GM19324 (cell line): ENCODE measurements around the gene DIP2C.
"Not testable (repeated sequence)": the region's sequence is repeated elsewhere in the genome, so short reads cannot be mapped to it uniquely, and the experiment has no call there.

Experiments
- ATAC-seq: cut with Tn5 transposase; IDR thresholded peaks from one replicate; pipeline ENCODE4 v1.9.1; 2021; ENCODE audit warnings: mild to moderate bottlenecking, moderate library complexity; ENCODE audit not compliant: unreplicated experiment, low FRiP score

The DIP2C gene

DNA sequence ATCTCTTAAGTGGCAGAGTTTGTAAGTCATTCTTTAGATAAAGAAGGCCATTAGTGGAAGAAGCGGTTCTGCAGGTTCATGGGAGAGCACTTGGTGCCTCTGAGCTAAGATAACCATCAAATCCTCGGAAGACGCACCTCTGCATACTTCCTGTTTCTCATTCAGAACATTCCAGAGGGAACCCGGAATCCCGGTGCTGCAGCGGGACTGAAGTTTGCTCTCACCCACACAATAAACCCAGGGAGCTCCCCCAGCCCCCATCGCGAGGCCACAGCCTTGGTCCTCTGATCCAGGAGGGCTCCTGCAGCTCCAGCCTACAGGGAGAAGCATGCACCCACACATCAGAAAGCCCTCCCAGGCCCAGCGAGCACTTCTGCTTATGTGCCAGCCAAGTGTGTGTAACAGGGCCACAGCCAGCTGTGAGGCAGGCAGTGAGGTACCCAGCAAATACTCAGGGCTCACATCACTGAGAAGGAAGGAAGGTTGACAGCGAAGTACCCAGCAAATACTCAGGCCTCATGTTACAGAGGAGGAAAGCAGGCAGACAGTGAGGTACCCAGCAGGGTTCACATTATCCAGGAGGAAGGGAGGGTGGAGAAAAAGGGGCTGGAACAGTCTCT, 142.4 kb downstream of the DIP2C start:
- no peak for ATAC-seq

GRCh38 chr10:546451-546850, 143.0 kb downstream of the DIP2C start:
- no peak for ATAC-seq

GRCh38 chr10:543862-544822, 145.3 kb downstream of the DIP2C start:
- ATAC-seq: no peak

GRCh38 chr10:543131-543530, 146.3 kb downstream of the DIP2C start:
- no peak for ATAC-seq

DNA sequence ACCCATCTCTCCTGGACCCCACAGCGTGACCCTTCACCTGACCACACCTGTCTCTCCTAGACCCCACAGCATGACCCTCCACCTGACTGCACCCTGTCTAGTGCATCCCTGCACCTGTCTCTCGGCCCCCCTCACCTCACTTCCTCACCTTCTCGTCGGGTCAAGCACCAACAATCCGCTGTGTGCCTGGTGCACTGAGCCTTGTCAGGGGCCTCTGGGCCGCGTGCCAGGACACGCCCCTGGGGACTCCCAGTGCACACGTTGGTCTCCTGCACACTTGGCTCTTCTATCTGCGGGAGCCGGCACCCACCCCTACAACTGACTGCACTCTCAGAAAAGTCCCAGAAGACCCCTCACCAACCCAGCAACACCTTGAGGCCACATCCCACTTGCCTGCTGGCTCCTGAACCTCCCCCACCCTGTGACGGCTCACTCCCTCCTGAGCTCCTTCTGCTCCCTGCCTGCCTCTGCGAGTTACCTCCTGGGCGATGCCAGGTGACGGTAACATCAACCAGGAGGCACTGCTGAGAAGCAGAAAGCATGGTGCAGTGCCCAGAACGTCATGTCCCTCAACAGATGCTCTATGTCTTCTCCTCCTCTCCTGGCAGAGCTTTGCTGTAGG, 147.6 kb downstream of the DIP2C start:
- no peak for ATAC-seq

- ATAC-seq: no peak
Measured at GRCh38 chr10:541041-541440, 148.4 kb downstream of the DIP2C start.

DNA sequence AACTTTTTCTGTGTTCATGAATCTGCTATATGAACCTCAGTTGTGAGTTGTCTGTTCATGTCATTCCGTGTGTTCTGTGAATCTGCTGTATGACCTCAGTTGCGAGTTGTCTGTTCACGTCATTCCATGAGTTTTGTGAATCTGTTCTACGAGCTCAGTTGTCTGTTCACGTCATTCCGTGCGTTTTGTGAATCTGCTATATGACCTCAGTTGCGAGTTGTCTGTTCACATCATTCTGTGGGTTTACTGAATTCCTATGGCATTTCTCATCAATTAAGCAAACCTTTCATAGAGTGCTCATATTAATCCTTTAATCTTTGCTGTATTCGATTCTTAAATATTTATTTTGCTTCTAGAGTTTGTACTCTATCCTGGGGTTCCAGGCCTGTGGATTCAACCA, 150.6 kb downstream of the DIP2C start:
- ATAC-seq: no peak

GRCh38 chr10:536935-537334, 152.5 kb downstream of the DIP2C start:
- ATAC-seq: no peak

DNA sequence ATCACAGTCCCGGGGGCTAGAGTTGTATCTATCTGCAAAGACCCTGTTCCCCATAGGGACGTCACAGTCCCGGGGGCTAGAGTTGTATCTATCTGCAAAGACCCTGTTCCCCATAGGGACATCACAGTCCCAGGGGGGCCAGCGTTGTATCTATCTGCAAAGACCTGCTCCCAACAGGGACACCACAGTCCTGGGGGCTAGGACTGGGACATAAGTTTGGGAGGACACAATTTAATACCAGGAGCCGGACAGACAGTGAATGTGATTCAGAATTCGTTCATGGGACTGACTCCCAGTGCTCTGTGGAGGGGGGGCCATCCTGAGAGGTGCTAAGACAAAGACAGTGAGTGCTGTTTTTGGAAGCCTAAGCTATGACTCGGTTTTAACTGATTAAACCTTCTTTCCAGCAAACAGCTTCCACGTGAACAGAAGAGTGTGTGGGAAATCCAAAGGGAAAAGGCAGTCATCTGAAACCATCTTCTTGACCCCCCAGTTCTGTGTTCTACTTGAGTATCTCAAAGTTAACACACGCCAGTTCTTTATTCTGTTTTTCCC, 153.0 kb downstream of the DIP2C start:
- no peak for ATAC-seq

GRCh38 chr10:535952-536351, 153.5 kb downstream of the DIP2C start:
- ATAC-seq: no peak

- ATAC-seq: no peak
Measured at GRCh38 chr10:535051-535450, 154.4 kb downstream of the DIP2C start.

DNA sequence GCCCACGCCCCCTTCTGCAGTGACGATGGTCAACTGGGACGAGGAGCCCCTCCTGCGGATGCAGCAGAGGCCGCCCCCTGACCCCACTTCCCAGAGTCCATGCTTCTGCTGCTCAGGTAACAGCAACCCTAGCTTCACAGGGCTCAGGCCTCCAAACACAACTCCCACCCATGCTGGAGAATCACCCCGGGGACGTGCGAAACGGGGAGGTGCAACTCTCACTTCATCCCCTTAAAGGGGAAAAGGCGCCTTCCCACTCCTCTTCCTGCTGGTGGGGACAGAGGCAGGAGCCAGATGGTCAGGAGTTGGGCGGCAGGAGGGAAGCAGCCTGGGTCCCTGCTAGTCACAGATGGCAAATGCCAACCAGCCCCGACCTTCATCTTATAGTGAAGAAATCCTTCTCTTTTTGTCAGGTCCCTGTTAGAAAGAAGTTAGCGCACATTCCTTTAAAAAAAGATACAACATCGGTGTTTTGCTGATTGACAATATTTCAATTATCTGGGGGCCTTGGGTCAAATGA, 155.4 kb downstream of the DIP2C start:
- ATAC-seq: no peak

DNA sequence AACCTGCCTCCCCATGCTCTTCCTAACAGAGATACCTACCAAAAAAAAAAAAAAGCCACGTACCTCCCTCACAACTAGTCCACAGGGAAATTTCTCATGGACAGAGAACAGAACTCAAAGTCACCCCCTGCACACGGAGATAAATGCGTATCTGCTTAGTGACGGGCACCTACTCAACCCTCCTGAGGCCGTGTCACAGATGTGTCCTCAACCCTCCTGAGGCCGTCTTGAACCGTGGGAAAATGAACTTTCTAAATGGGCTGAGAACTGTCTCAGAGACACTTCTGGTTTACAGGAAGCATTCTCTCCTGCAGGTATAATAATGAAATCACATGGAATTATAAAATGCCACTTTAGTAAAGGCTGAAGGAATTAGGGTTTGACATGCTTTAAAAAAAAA, 155.9 kb downstream of the DIP2C start:
- no peak for ATAC-seq

- no peak for ATAC-seq
Measured at GRCh38 chr10:533186-533585, 156.3 kb downstream of the DIP2C start.

DNA sequence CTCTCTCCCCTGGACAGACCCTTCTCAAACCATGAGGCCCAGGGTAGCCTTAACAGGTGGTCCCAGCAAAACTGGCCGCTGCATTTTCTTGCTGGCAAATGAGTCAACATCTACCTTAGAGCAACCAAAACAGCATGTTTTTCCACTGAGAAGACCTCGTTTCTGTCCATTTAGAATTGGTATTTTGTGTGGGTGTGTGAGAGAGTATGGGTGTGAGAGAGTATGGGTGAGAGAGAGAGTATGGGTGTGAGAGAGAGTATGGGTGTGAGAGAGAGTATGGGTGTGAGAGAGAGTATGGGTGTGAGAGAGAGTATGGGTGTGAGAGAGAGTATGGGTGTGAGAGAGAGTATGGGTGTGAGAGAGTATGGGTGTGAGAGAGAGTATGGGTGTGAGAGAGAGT, 157.1 kb downstream of the DIP2C start:
- ATAC-seq: not testable (repeated sequence)

DNA sequence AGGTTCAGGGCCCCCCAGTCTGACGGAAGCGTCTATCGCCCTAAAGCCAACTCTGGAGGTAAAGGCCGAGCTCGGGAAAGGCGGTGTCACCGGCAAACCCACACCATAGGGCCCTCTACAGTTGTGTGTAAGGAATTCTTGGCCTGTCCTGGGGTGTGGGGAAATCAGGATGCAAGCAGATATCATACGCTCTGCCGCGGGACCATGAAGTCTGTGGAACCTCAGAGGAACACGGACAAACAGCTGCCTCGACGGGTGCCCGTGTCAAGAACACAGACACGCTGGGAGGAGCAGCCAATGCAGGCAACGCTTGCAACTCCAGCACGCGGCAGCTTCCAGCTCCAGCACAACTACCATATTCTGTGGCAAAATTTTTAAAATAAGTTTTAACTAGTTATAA, 157.9 kb downstream of the DIP2C start:
- ATAC-seq: no peak

DNA sequence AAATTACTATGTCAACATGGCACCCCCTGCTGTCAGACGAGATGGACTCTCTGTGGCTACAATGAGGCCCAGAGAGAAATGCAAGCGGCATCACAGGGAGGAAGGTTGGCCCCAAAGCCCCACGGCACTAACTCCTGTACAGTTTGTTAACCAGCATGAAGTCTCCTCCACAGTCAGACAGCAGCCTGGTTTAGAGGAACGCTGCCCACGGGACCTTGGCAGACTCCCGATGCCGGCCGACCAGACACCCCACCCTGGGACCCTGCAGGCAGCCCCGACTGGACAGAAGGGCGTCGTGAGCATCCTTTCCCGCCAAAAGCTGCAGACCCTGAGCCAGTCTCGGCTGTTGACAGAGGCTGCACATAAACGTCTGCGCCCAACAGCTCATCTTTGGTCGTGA, 158.8 kb downstream of the DIP2C start:
- no peak for ATAC-seq

- no peak for ATAC-seq
Measured at GRCh38 chr10:529468-530230, 159.8 kb downstream of the DIP2C start.

DNA sequence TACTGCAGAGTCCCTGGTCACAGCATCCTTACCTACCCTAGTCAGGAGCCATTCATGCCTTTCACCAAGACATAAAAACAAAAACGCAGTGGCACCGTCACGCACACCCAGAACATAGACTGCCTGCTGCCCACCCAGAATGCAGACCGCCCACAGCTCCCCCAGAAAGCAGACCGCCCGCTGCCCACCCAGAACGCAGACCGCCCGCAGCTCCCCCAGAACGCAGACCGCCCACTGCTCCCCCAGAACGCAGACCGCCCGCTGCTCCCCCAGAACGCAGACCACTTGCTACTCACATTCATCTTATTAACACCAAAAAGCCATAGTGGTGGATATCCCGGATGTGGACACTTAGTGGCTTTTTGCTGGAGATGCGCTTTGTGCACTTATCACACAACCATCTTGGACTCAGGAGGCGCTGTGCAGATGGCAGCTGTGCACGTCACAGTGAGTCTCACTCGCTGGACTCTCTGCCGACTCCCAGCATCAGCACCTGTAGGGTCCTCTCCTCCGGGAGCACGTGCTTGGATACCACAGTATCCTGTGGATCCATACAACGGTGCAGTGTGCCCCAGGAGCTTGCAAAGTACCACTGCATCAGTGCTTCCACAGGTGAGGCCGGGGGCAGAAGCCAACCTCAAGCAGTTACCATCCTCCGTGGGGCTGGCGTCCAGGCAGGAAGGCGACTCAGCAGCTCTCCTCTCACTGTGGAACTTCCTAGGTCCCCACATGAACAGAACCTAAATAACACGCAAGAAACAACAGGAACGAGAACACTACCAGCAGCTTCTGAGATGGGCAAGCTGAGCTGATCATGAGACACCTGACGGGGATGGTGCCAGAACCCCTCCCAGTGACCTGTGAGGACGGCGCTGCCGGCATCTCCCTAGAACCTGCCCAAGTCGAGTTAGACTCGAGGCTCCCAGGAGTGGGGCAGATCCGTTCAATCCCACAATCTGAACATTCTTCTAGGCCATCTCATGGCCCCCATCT, 161.0 kb downstream of the DIP2C start:
- ATAC-seq: no peak
